Endothelial cell of umbilical vein (primary cell): ENCODE data around the gene ARGLU1.

Experiments used
- CTCF ChIP-seq, 2 donors: IDR thresholded peaks; 1 replicate in 1 of 2; 2 replicates in 1 of 2; pipeline ENCODE4 v1.5.1; 2011; ENCODE audit warnings: low read length in 2 of 2, mild to moderate bottlenecking in 2 of 2, moderate library complexity in 2 of 2, control low read depth in 1 of 2, inconsistent platforms in 1 of 2, low read depth in 1 of 2; ENCODE audit not compliant: insufficient read depth in 1 of 2; ENCODE audit errors: extremely low read depth in 1 of 2
- EZH2 ChIP-seq: IDR thresholded peaks from 2 replicates; pipeline ENCODE4 v1.6.1; 2012; ENCODE audit warnings: borderline replicate concordance, low read depth, mild to moderate bottlenecking, moderate library complexity, low read length, inconsistent platforms; ENCODE audit not compliant: severe bottlenecking
- FOS ChIP-seq: IDR thresholded peaks from 2 replicates; pipeline ENCODE4 v1.6.1; 2011; ENCODE audit warnings: mild to moderate bottlenecking, low read length, moderate library complexity, borderline replicate concordance; ENCODE audit not compliant: insufficient read depth

- no peak for TF ChIP-seq EZH2
- TF ChIP-seq CTCF (IDR thresholded peaks at IDR 0.05; ENCODE audit: extremely low read depth in 1 of 2, insufficient read depth in 1 of 2, low read depth in 1 of 2, low read length in 2 of 2) = no peak
- TF ChIP-seq FOS = no peak
Measured at GRCh38 chr13:106492588-106493475, 75.1 kb downstream of the ARGLU1 start.
